Measurements from ENCODE around the gene CLHC1. TPM values are rescaled to one million over a fixed set of nuclear protein-coding genes. Genes with fewer than 3 reads are reported as not detected.
A peak's percentile ranks its signal among the peaks of the same experiment; 100 is the strongest.
"Not testable (repeated sequence)": the region's sequence is repeated elsewhere in the genome, so short reads cannot be mapped to it uniquely, and the experiment has no call there.

CLHC1 gene
- total RNA-seq, 1 donor from 2014 or later = 8.6 TPM

GRCh38 chr2:55235724-55236538, 3.8 kb upstream of the CLHC1 start:
- DNase-seq (ENCODE audit: low spot score) = no peak
- intact Hi-C loops (cut with DNase I) = no loop called here

DNA sequence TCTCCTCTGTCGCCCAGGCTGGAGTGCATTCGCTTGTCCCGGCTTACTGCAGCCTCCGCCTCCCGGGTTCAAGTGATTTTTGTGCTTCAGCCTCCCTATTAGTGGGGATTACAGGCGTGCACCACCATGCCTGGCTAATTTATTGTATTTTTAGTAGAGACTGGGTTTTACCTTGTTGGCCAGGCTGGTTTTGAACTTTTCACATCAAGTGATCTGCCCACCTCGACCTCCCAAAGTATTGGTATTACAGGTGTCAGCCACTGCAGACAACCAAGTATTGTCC, 1.5 kb upstream of the CLHC1 start:
- intact Hi-C loops (cut with DNase I) = loop anchor here (2.0 to 5.0 kb wide), 2 partner anchors 35 to 184 kb away; partner anchors contain the start of genes CCDC88A and MTIF2
- no peak for DNase-seq (ENCODE audit: low spot score)

DNA sequence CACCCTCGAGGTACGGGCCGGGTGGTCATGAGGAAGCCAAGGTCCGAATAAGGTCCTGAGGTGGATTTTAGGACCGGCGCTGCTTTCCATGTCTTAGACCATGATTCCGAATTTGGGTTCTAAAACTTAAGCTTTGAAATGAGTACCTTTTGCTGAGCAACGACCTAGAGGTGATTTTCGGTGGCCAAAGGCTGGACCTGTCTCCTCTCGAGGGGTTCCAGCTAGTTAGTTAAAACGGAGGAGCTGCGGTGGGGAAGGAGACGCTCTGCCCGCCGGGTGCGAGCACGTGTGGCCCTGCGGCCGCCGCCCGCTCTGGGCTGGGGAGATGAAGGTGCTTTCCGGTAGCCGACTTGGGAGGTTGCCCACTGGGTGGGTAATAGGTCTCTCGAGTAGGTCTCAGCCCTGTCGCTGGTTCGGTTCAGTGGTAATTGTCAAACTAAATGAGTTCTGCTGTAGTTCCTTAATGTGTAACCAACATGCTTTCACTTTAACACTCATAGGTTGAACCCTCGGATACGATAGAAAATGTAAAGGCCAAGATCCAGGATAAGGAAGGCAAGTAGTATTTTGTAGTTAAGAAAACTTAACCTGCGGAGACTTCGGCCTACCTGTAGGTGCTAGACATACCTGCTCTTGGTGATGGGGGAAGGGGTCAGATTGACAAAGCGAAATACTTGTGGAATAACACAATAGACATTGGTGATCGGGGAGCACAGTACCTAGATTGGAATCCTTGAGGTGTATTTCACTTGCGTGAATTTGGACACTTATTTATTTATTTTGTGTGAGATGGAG, 967 bp upstream of the CLHC1 start:
- intact Hi-C loops (cut with DNase I) = loop anchor here (2.0 to 5.0 kb wide), 2 partner anchors 36 to 184 kb away; partner anchors contain the start of genes CCDC88A and MTIF2
- DNase-seq (ENCODE audit: low spot score) = peak; percentile 78

GRCh38 chr2:55231546-55232083, 478 bp downstream of the CLHC1 start:
- DNase-seq (ENCODE audit: low spot score) = no peak
- intact Hi-C loops (cut with DNase I) = loop anchor here (2.0 to 5.0 kb wide), 2 partner anchors 37 to 186 kb away; partner anchors contain the start of genes CCDC88A and MTIF2

DNA sequence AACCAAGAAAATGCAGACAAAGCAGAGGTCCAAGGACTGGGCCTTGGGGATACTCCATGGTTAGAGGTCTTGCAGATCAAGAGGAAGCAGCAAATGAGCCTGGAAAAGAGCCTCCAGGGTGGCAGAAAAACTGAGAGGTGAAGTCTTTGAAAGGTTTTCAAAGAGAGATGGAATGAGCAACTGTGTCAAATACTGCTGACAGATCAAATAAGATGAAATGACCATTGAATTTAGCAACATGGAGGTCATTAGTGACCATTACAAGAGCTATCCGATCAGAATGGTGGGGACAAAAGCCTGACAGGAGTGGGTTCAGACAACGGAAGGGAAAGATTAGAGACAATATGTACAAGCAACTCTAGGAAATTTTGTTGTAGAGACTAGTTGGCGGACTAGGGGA, 1.5 kb downstream of the CLHC1 start:
- DNase-seq (ENCODE audit: low spot score) = no peak
- intact Hi-C loops (cut with DNase I) = loop anchor here (5.0 kb wide), 1 partner anchor 187 kb away; the partner anchor contains the start of gene CCDC88A

- no peak for DNase-seq (ENCODE audit: low spot score)
- intact Hi-C loops (cut with DNase I) = no loop called here
These were observed 2.9 kb downstream of the CLHC1 start for GRCh38 chr2:55229221-55229620.

DNA sequence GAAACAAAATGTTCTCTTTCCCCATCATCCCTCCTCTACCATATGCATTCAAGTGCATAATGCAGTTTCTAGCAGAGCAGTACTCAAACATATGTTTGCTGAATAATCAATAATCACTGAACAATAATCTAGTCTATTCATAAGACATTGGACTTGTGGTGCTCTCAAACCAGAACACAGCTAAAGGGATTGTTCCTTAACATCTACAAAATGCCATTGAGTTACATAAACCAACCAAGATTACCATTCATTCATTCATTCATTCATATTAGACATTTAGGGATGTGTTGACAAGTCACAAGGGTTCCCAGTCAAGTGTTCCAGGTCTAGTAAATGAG, 3.9 kb downstream of the CLHC1 start:
- intact Hi-C loops (cut with DNase I) = no loop called here
- no peak for DNase-seq (ENCODE audit: low spot score)

DNA sequence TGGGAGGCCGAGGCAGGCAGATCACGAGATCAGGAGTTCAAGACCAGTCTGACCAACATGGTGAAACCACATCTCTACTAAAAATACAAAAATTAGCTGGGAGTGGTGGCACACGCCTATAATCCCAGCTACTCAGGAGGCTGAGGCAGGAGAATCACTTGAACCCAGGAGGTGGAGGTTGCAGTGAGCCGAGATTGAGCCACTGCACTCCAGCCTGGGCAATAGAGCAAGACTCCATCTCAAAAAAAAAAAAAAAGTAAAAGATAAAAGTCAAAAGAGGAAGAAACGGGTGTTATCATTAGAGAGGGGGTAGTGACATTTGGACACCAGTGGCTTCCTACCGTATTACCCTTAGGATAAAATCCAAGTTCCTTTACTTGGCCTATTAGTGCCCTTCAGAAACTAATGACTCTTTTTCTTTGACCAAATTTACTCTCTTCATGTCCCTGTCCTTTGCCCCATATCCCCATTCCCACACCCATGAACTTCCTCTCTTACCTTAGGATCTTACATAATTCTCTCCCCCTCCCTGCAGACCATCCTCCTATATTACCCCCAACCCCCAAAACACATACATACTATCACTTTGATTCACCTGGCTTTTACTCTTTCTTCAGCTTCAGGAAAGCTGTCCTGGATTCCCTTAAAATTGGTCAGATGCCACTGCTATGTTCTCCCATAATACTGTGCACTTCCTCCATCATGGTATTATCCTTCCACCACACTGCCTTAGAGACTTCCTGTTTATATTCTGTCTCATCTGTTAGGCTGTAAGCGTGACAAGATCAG, 4.5 kb downstream of the CLHC1 start:
- intact Hi-C loops (cut with DNase I); DNase-seq (ENCODE audit: low spot score): not testable (repeated sequence)

DNA sequence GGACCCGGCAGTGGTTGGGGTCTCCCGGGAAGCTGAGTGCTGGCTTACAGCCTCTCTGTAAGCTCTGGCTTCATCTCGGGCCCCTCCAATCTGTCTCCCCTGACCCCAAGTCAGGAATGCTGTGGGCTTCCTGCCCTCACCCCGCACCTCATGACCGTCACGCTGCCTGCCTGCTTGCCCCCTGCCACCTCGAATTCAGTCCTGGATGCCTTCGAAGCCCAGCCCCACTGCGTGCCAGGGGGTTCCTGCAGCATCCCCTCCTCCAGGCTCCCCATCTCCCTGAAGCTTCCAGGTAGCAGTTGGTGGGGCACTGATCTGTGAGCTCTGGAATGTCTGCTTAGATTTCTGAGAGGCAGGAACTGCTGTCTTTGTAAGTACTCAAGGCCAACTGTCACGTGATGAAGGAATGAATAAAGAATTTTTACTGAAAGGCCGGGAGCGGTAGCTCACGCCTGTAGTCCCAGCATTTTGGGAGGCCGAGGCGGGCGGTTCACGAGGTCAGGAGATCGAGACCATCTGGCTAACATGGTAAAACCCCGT, 6.5 kb downstream of the CLHC1 start:
- intact Hi-C loops (cut with DNase I) = no loop called here
- DNase-seq (ENCODE audit: low spot score) = no peak

DNA sequence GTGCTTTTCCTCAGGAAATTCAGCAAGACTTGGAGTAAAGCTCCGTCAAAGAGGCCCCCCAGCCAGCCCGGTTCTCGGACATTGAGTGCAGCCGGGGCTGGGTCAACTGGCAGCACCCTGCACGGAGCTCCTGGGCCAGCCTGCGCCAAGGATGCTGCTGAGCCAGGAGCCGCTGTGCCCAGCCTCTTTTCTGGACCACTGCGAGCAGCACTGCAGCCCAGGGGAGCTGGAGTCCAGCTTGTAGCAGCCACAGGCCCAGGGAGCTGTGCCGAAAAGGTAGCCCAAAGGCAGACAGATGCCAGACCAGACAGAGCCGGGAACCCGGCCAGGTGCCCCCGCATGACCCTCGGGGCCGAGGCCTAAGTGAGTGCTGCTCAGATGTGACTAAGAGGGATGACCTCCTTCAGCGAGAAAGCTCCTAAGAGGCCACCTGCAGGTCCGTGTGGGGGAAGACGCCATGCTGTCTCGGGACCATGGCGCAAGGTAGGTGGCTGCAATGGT, 7.3 kb downstream of the CLHC1 start:
- no peak for DNase-seq (ENCODE audit: low spot score)
- intact Hi-C loops (cut with DNase I) = loop anchor here (5.0 kb wide), 1 partner anchor 197 kb away; no protein-coding TSS in a partner anchor

DNA sequence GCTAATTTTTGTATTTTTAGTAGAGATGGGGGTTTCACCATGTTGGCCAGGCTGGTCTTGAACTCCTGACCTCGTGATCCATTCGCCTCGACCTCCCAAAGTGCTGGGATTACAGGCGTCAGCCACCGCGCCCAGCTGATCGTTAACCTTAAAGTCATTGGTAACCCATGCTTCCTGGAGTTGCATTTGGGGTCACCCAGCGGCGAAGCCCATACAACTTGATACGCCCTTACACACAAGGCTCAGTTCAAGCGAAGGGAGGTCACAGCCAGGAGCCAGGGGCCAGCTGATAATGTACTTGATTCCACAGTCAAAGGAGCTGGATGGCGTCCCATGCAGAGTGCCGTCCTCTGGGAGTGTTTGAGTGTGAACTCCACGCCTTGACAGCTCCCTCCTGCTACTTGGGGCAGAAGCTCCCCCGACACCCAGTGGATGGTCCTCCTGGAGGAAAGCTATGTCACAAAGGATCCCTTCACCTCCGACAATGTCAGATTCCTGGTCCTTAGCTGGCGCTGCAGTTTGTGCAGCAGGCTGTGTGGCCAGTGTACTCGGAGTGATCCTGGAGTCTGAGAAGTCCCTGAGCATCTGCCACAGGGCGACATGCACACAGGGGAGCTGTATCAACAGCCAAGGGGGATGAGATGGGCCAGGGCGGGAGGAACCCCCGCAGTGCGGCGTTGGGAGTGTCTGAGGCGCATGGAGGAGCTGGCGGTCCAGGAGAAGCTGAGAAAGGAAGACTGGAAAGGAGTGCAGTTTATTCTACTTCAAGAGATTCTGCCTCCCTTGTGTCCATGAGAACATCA, 7.9 kb downstream of the CLHC1 start:
- no peak for DNase-seq (ENCODE audit: low spot score)

DNA sequence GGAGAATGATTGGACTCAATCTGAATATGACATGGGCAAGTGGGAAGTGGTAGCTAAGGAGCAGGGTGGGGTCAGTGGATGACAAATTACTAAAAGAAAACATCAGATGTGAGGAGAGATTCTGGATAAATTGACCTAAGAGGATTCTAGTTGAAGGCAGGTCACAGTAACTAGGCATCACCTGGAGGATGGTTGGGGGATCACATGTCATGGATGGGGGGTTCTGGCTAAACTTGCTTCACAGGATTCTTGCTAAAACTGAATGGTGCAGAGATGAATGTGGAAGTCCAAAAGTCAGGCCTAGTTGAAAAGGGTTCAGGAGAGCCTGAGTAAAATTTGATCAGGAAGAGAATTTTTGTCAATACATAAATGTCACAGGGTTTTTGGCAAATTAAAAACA, 18.3 kb downstream of the CLHC1 start:
- intact Hi-C loops (cut with DNase I) = no loop called here
- DNase-seq (ENCODE audit: low spot score) = no peak

More for the DNA sequence above, 7.9 kb downstream of the CLHC1 start:
- intact Hi-C loops (cut with DNase I) = loop anchor here (5.0 kb wide), 1 partner anchor 198 kb away; no protein-coding TSS in a partner anchor

DNA sequence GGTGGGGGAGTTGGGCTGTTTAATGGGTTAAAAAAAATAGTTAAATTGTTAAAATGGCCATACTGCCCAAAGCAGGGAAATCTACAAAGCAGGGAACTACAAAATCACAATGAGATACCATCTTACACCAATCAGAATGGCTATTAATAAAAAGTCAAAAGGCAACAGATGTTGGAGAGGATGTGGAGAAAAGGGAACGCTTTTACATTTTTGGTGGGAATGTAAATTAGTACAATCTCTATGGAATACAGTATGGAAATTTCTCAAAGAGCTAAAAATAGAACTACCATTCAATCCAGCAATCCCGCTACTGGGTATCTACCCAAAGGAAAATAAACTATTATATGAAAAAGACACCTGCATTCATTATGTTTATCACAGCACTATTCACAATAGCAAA, 27.1 kb downstream of the CLHC1 start:
- no peak for DNase-seq (ENCODE audit: low spot score)
- intact Hi-C loops (cut with DNase I) = no loop called here

GRCh38 chr2:55204536-55204935, 27.6 kb downstream of the CLHC1 start:
- no peak for DNase-seq (ENCODE audit: low spot score)
- intact Hi-C loops (cut with DNase I) = no loop called here

- intact Hi-C loops (cut with DNase I) = no loop called here
- no peak for DNase-seq (ENCODE audit: low spot score)
These were observed 31.7 kb downstream of the CLHC1 start for GRCh38 chr2:55200416-55200815.

GRCh38 chr2:55196526-55196925, 35.6 kb downstream of the CLHC1 start:
- intact Hi-C loops (cut with DNase I) = no loop called here
- DNase-seq (ENCODE audit: low spot score) = no peak

DNA sequence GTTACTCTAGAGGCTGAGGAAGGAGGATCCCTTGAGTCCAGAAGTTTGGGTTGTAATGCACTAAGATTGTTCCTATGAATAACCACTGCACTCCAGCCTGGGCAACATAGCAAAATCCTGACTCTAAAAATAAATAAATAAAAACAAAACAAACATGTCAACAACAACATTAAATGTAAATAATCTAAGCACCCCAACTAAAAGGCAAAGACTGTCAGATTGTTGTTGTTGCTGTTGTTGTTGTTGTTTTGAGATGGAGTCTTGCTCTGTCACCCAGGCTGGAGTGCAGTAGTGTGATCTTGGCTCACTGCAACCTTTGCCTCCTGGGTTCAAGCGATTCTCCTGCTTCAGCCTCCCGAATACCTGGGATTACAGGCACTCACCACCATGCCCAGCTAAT, 40.2 kb downstream of the CLHC1 start:
- intact Hi-C loops (cut with DNase I); DNase-seq (ENCODE audit: low spot score): not testable (repeated sequence)

DNA sequence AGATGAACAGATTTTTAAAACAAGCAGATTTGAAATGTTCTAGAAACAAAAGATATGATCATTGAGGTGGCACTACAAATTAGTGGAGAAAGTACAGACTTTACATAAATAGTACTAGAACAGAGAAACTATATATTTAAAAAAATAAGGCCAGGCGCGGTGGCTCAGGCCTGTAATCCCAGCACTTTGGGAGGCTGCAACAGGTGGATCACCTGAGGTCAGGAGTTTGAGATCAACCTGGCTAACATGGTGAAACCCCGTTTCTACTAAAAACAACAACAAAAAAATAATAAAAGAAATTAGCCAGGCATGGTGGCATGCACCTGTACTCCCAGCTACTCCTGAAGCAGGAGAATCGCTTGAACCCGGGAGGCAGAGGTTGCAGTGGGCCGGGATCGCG, 45.3 kb downstream of the CLHC1 start:
- intact Hi-C loops (cut with DNase I); DNase-seq (ENCODE audit: low spot score): not testable (repeated sequence)
